ENCODE measurements around the gene SERPINE2. TPM values are rescaled to one million over a fixed set of nuclear protein-coding genes. Genes with fewer than 3 reads are reported as not detected.

SERPINE2 gene
- total RNA-seq, 1 donor from 2014 or later, result 19.2 TPM

DNA sequence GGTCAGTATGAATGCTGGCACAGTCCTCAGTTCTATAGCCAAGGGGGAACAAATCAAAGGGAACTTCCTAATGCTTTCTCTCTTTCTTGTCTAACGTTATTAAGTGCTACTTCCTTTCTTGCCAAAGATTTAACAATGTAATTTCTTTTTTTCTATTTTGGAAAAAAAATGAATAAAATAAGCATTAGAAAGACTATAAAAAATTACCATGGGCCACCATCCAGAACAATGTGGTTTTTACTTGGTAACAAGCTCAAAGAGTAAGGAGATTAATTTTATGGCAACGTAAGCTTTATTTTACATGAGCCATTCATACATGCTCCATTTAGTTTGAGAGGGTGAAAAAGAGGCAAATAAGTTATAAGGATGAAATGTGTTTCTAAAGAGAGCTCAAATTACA, 40.1 kb downstream of the SERPINE2 start:
- Mint-ChIP-seq H3K27me3 (ENCODE audit: low read depth) (no peaks in the 10 kb centered on the region), H3K27ac (no peak overlapping the region)
- intact Hi-C loops (cut with micrococcal nuclease), result no loop called here

DNA sequence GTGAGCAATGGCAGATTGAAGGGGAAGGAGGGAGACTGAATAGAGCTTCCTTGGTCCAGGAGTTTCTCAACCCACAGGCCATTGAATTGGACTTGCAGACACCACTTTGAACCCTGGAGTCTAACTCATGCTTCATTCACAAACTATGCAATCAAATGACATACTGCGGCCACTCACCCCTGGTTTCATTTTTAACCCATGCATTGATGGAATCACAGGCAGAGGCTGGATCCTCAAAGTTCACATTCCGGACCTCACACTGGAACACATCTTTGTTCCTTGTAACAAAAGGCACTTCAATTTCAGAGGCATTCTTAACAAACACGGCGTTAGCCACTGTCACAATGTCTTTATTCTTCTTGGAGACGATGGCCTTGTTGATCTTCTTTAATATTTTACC, 41.1 kb downstream of the SERPINE2 start:
- Mint-ChIP-seq H3K27me3 (ENCODE audit: low read depth) (no peaks in the 10 kb centered on the region), H3K4me3 (ENCODE audit: low read depth) (no peak overlapping the region), H3K36me3 (ENCODE audit: low read depth) (peaks cover 20% of the 10 kb centered on the region), H3K9me3 (no peaks in the 10 kb centered on the region), H3K4me1 (ENCODE audit: low read depth) (peaks cover 14% of the 10 kb centered on the region), H3K27ac (no peak overlapping the region)
- intact Hi-C loops (cut with micrococcal nuclease), result no loop called here
- DNase-seq (ENCODE audit: low spot score), result no peak

More for the DNA sequence above, 40.1 kb downstream of the SERPINE2 start:
- Mint-ChIP-seq H3K36me3 (ENCODE audit: low read depth) (peaks cover 20% of the 10 kb centered on the region), H3K4me3 (ENCODE audit: low read depth) (no peak overlapping the region), H3K4me1 (ENCODE audit: low read depth) (peaks cover 11% of the 10 kb centered on the region), H3K9me3 (no peaks in the 10 kb centered on the region)
- DNase-seq (ENCODE audit: low spot score), result no peak

DNA sequence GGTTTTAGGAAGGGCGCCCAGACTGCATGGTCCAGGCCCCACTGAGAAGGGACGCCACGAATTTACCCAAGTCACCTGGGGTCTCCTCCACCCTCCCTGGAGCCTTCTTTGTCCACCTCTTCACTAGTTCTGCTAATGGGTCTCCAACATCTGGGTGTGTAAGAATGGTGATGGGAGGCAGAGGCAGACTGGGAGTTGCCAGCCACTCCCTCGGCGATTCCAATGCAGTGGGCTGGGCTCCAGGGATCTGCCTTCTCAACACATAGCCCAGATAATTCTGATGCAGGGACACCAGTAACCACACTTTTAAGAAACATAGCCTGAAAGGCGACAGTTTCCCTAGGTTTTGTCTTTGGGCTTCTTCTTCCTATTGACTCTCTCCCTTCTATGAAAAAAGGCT, 42.7 kb downstream of the SERPINE2 start:
- Mint-ChIP-seq H3K9me3 (no peaks in the 10 kb centered on the region), H3K4me1 (ENCODE audit: low read depth) (peaks cover 14% of the 10 kb centered on the region), H3K36me3 (ENCODE audit: low read depth) (peaks cover 20% of the 10 kb centered on the region), H3K27me3 (ENCODE audit: low read depth) (no peaks in the 10 kb centered on the region), H3K4me3 (ENCODE audit: low read depth) (no peak overlapping the region), H3K27ac (no peak overlapping the region)
- intact Hi-C loops (cut with micrococcal nuclease), result no loop called here
- no peak for DNase-seq (ENCODE audit: low spot score)

- intact Hi-C loops (cut with micrococcal nuclease), result no loop called here
- Mint-ChIP-seq H3K36me3 (ENCODE audit: low read depth) (peaks cover 13% of the 10 kb centered on the region), H3K4me3 (ENCODE audit: low read depth) (no peak overlapping the region), H3K4me1 (ENCODE audit: low read depth) (peaks cover 14% of the 10 kb centered on the region), H3K27me3 (ENCODE audit: low read depth) (no peaks in the 10 kb centered on the region), H3K9me3 (no peaks in the 10 kb centered on the region), H3K27ac (peak overlapping the region; percentile 40)
- DNase-seq (ENCODE audit: low spot score), result no peak
These were observed 43.5 kb downstream of the SERPINE2 start for GRCh38 chr2:223995569-223995968.

GRCh38 chr2:223994562-223995162, 44.4 kb downstream of the SERPINE2 start:
- H3K36me3 Mint-ChIP-seq (ENCODE audit: low read depth), result peaks cover 5% of the 10 kb centered on the region
- no peak overlapping the region for H3K4me3 Mint-ChIP-seq (ENCODE audit: low read depth)
- H3K27ac Mint-ChIP-seq, result no peak overlapping the region
- no peaks in the 10 kb centered on the region for H3K27me3 Mint-ChIP-seq (ENCODE audit: low read depth)
- DNase-seq (ENCODE audit: low spot score), result no peak
- no peaks in the 10 kb centered on the region for H3K9me3 Mint-ChIP-seq
- peaks cover 14% of the 10 kb centered on the region for H3K4me1 Mint-ChIP-seq (ENCODE audit: low read depth)
- intact Hi-C loops (cut with micrococcal nuclease), result loop anchor here (5.0 kb wide), 1 partner anchor 378 kb away; no protein-coding TSS in a partner anchor

DNA sequence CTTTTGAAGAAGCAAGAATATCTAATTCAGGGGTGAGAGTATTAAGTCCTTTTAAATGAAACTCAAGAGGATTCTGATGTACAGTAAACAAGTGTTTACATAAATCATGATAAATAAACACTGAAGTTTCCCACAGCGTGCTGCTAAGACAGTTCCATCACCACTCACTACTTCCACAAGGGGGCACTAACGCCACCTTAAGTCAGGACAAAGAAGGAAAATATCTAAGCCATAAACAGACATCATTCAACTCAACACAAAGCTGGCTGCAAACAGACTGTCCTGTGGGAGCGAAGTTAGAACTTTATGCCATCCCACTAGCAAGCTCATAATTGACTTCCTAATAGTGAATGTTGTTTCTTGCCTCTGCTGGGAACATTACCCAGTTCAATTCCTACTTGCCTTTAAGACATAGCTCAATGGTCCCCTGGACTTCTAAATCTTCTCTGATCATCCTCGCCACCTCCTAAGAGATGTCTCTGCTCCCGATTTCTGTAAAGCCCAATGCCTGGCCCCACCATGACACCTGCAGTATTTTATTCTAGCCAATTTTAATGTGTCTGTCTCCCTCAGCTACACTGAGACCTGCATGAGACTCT, 45.4 kb downstream of the SERPINE2 start:
- Mint-ChIP-seq H3K27me3 (ENCODE audit: low read depth) (no peaks in the 10 kb centered on the region), H3K27ac (no peak overlapping the region), H3K36me3 (ENCODE audit: low read depth) (peaks cover 3% of the 10 kb centered on the region), H3K4me3 (ENCODE audit: low read depth) (no peak overlapping the region), H3K9me3 (no peaks in the 10 kb centered on the region), H3K4me1 (ENCODE audit: low read depth) (peaks cover 14% of the 10 kb centered on the region)
- intact Hi-C loops (cut with micrococcal nuclease), result loop anchor here (1.0 to 5.0 kb wide), 5 partner anchors 23 to 379 kb away; partner anchors contain the start of gene SERPINE2
- peak; percentile 47 for DNase-seq (ENCODE audit: low spot score)

GRCh38 chr2:223991611-223992010, 47.5 kb downstream of the SERPINE2 start:
- DNase-seq (ENCODE audit: low spot score), result no peak
- intact Hi-C loops (cut with micrococcal nuclease), result loop anchor here (2.0 to 5.0 kb wide), 2 partner anchors 21 to 381 kb away; no protein-coding TSS in a partner anchor
- no peaks in the 10 kb centered on the region for H3K9me3 Mint-ChIP-seq
- H3K36me3 Mint-ChIP-seq (ENCODE audit: low read depth), result peaks cover 3% of the 10 kb centered on the region
- H3K4me1 Mint-ChIP-seq (ENCODE audit: low read depth), result peaks cover 14% of the 10 kb centered on the region
- H3K4me3 Mint-ChIP-seq (ENCODE audit: low read depth), result no peak overlapping the region
- no peak overlapping the region for H3K27ac Mint-ChIP-seq
- no peaks in the 10 kb centered on the region for H3K27me3 Mint-ChIP-seq (ENCODE audit: low read depth)

- Mint-ChIP-seq H3K27me3 (ENCODE audit: low read depth) (no peaks in the 10 kb centered on the region), H3K4me1 (ENCODE audit: low read depth) (peaks cover 8% of the 10 kb centered on the region), H3K9me3 (no peaks in the 10 kb centered on the region), H3K36me3 (ENCODE audit: low read depth) (no peaks in the 10 kb centered on the region), H3K4me3 (ENCODE audit: low read depth) (no peak overlapping the region), H3K27ac (no peak overlapping the region)
- intact Hi-C loops (cut with micrococcal nuclease), result loop anchor here (5.0 kb wide), 1 partner anchor 382 kb away; no protein-coding TSS in a partner anchor
- no peak for DNase-seq (ENCODE audit: low spot score)
These were observed 49.2 kb downstream of the SERPINE2 start for GRCh38 chr2:223989856-223990232.

DNA sequence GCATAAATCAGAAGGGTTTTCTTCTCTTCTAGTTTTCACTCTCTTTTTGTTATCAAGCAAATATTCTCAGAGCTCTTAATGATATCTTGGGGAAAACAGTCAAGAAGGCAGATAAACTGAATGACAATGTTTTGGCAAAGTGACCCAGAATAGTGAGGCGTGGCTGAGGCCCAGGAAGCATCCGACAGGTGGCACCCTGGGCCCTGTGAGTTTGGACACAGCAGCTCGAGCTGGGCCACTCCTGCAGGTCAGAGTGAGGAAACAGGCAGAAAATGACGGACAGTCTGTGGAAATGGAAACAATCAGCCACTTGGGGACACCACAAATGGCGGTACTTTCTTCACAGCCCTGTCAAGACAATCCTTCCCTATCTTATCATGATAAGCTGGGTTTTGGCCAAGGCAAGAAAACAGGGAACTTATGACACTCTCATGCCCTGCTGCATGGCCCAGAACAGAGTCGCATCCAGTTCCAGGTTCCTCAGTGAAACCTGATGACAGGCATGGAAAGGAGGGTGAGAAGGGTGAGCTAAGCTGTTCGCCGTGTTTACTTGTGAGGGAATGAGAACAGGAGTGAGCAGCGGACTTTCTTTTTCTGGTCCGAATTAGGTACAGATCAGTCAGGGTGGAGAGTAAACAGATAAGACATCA, 49.8 kb downstream of the SERPINE2 start:
- Mint-ChIP-seq H3K27ac (no peak overlapping the region), H3K4me3 (ENCODE audit: low read depth) (no peak overlapping the region), H3K9me3 (no peaks in the 10 kb centered on the region), H3K27me3 (ENCODE audit: low read depth) (no peaks in the 10 kb centered on the region), H3K36me3 (ENCODE audit: low read depth) (peaks cover 5% of the 10 kb centered on the region), H3K4me1 (ENCODE audit: low read depth) (peaks cover 5% of the 10 kb centered on the region)
- DNase-seq (ENCODE audit: low spot score), result no peak
- intact Hi-C loops (cut with micrococcal nuclease), result no loop called here

GRCh38 chr2:223981241-223981640, 57.8 kb downstream of the SERPINE2 start:
- H3K9me3 Mint-ChIP-seq, result no peaks in the 10 kb centered on the region
- no peak for DNase-seq (ENCODE audit: low spot score)
- H3K36me3 Mint-ChIP-seq (ENCODE audit: low read depth), result peaks cover 16% of the 10 kb centered on the region
- no peak overlapping the region for H3K4me3 Mint-ChIP-seq (ENCODE audit: low read depth)
- H3K27me3 Mint-ChIP-seq (ENCODE audit: low read depth), result no peaks in the 10 kb centered on the region
- H3K27ac Mint-ChIP-seq, result no peak overlapping the region
- H3K4me1 Mint-ChIP-seq (ENCODE audit: low read depth), result peaks cover 3% of the 10 kb centered on the region
- intact Hi-C loops (cut with micrococcal nuclease), result no loop called here

GRCh38 chr2:223980803-223981202, 58.3 kb downstream of the SERPINE2 start:
- intact Hi-C loops (cut with micrococcal nuclease), result no loop called here
- peaks cover 3% of the 10 kb centered on the region for H3K4me1 Mint-ChIP-seq (ENCODE audit: low read depth)
- H3K36me3 Mint-ChIP-seq (ENCODE audit: low read depth), result peaks cover 16% of the 10 kb centered on the region
- no peak overlapping the region for H3K27ac Mint-ChIP-seq
- H3K27me3 Mint-ChIP-seq (ENCODE audit: low read depth), result no peaks in the 10 kb centered on the region
- no peak overlapping the region for H3K4me3 Mint-ChIP-seq (ENCODE audit: low read depth)
- H3K9me3 Mint-ChIP-seq, result no peaks in the 10 kb centered on the region
- no peak for DNase-seq (ENCODE audit: low spot score)

- H3K27me3 Mint-ChIP-seq (ENCODE audit: low read depth), result no peaks in the 10 kb centered on the region
- no peak overlapping the region for H3K27ac Mint-ChIP-seq
- no peaks in the 10 kb centered on the region for H3K9me3 Mint-ChIP-seq
- peaks cover 3% of the 10 kb centered on the region for H3K4me1 Mint-ChIP-seq (ENCODE audit: low read depth)
- intact Hi-C loops (cut with micrococcal nuclease), result no loop called here
- DNase-seq (ENCODE audit: low spot score), result no peak
- H3K36me3 Mint-ChIP-seq (ENCODE audit: low read depth), result peaks cover 16% of the 10 kb centered on the region
- no peak overlapping the region for H3K4me3 Mint-ChIP-seq (ENCODE audit: low read depth)
These were observed 58.7 kb downstream of the SERPINE2 start for GRCh38 chr2:223980397-223980735.

GRCh38 chr2:223979730-223980396, 59.2 kb downstream of the SERPINE2 start:
- peaks cover 16% of the 10 kb centered on the region for H3K36me3 Mint-ChIP-seq (ENCODE audit: low read depth)
- no peaks in the 10 kb centered on the region for H3K27me3 Mint-ChIP-seq (ENCODE audit: low read depth)
- no peak for DNase-seq (ENCODE audit: low spot score)
- no peak overlapping the region for H3K27ac Mint-ChIP-seq
- no peak overlapping the region for H3K4me3 Mint-ChIP-seq (ENCODE audit: low read depth)
- H3K9me3 Mint-ChIP-seq, result no peaks in the 10 kb centered on the region
- intact Hi-C loops (cut with micrococcal nuclease), result no loop called here
- peaks cover 3% of the 10 kb centered on the region for H3K4me1 Mint-ChIP-seq (ENCODE audit: low read depth)

Measured in activated T-helper 2 cell treated with anti-CD3 and anti-CD28 coated beads, Interferon-gamma antibody, Interleukin-2, Interleukin-4, amounts not matched to agents 10 μg/mL and 5 μg/mL and 100 μg/mL, durations not matched to agents 14 hours and 24 hours and 36 hours (primary cell).